COLO668 (cell line): ENCODE data around the gene CHMP1A.
"Not testable (repeated sequence)": the region's sequence is repeated elsewhere in the genome, so short reads cannot be mapped to it uniquely, and the experiment has no call there.

ENCODE experiments used
- DNase-seq: peaks from one replicate; lab custom pipeline; 2025; ENCODE audit not compliant: unreplicated experiment; lab: John Stamatoyannopoulos, UW

CHMP1A gene

DNA sequence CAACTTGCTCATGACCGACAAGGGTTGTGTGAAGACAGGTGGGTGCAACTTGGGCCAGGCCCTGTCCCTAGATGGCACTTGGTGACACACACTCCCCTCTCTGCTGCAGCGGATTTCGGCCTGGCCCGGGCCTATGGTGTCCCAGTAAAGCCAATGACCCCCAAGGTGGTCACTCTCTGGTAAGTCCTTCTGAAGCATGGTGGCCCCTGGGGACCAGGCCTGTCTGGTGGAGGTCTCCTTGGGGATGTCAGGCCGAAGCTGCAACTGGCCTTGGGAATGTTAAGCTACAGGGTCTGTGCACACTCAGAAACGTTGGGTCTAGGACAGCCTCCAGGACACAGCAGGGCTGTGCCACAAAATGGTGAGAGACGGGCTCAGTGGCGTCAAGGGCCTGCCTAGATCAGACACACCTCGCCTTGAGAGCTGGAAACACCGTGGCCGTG lies 35.8 kb upstream of the CHMP1A start:
- DNase-seq: no peak

DNA sequence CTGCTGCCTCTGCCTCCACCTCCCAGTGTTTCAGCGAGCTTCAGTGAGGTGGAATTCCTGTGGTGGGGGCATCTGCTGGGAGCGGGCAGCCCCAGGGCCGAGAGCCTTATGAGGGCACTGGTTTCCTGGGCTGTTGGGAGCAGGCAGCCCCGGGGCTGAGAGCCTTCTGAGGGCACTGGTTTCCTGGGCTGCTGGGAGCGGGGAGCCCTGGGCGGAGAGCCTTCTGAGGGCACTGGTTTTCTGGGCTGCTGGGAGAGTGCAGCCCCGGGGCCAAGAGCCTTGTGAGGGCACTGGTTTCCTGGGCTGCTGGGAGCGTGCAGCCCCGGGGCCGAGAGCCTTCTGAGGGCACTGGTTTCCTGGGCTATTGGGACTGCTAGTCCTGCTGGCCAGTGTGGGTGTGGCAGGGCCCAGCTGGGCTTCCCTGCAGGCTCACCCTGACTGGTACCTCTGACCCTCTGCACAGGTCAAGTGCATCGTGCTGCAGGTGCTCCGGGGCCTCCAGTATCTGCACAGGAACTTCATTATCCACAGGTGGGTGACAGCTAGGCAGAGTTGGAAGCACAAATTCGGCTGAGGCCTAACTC lies 34.6 kb upstream of the CHMP1A start:
- DNase-seq: no peak

DNA sequence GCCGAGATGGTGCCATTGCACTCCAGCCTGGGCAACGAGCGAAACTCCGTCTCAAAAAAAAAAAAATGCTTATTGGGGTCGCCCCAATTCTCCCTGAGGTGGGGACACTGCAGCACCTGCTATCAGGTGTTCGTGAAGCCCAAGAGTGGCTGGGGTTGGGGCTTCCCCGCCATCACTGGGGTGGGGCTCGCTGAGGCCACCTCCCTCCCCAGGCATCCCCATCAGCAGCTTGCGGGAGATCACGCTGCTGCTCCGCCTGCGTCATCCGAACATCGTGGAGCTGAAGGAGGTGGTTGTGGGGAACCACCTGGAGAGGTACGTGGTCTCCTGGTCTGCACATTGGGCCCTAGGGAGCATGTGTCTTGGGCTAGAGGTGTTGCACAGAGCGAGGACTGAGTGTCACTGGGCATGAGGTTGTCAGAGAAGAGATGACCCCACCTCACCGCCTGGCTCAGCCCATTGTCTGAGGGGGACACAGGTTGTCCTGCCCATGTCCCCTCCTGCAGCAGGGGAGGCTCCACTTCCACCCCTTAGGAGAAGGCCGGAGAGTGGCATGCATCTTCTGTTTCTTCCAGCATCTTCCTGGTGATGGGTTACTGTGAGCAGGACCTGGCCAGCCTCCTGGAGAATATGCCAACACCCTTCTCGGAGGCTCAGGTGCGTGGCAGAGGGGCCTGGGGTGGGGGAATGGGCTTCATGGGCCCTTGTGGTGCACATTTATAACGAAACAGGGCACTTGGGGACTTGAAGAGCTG lies 33.9 kb upstream of the CHMP1A start:
- no peak for DNase-seq

DNA sequence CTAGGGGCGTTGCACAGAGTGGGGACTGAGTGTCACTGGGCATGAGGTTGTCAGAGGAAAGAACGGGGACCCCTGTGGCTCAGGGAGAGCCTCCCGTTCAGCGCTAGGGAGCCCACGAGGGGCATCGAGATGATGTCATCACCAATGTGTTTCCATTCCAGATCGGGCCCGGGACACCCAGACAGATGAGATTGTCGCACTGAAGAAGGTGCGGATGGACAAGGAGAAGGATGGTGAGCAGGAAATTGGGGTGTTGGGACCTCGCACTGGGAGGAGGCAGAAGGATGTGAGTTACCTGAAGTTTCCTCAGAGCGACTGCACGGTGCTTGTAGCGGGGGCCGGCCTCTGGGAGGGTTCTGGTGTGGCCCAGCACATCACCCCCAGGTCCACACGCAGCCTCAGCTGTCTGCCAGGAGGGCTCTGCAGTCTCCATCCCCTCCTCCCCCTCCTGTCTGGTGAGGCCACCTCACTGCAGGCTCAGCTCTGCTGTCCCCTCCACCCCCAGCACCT lies 32.9 kb upstream of the CHMP1A start:
- DNase-seq: no peak

DNA sequence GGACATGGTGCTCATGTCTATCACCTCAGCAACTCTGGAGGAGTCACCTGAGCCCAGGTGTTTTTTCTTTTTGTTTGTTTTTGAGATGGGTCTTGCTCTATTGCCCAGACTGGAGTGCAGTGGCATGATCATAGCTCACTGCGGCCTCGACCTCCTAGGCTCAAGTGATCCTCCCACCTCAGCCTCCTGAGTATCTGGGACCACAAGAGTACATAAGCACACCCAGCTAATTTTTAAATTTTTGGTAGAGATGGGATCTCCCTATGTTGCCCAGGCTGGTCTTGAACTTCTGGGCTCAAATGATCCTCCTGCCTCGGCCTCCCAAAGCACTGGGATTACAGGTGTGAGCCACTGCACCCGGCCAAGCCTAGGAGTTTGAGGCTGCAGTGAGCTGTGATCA lies 32.1 kb upstream of the CHMP1A start:
- not testable (repeated sequence) for DNase-seq

DNA sequence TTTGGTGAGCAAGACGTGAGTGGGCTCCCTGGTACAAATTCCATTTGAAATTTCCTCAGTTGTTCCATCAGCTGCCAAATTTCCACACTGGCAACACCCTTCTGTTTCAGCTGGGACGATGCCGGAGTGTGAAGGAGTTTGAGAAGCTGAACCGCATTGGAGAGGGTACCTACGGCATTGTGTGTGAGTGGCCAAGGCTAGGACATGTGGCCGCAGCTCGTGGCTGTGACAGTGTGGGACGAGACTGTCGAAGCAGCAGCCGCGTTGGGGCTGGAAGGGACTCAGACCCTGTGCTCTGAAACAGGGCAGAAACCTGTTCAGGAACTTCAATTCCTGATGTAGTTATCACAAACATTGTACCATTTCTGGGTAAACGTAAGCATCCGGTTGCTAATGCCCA lies 31.6 kb upstream of the CHMP1A start:
- no peak for DNase-seq

DNA sequence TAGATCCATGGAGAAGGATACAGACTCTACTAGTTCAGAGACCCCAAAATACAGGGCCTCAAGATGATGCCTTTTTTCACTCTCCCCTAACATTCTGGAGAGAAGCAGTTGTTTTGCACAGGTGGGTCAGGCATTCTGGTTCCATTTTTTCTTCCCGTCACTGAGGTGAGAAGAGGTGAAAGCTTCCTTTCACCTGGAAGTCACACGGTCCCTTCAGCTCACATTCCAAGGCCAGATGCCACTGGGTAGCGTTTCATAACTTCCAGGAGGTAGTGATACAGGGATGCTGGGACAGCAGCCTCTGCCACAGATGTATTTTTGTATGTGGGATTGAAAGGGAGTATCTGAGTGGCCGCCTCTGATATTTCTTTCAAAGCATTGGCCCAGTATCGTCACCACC lies 30.9 kb upstream of the CHMP1A start:
- DNase-seq: no peak

DNA sequence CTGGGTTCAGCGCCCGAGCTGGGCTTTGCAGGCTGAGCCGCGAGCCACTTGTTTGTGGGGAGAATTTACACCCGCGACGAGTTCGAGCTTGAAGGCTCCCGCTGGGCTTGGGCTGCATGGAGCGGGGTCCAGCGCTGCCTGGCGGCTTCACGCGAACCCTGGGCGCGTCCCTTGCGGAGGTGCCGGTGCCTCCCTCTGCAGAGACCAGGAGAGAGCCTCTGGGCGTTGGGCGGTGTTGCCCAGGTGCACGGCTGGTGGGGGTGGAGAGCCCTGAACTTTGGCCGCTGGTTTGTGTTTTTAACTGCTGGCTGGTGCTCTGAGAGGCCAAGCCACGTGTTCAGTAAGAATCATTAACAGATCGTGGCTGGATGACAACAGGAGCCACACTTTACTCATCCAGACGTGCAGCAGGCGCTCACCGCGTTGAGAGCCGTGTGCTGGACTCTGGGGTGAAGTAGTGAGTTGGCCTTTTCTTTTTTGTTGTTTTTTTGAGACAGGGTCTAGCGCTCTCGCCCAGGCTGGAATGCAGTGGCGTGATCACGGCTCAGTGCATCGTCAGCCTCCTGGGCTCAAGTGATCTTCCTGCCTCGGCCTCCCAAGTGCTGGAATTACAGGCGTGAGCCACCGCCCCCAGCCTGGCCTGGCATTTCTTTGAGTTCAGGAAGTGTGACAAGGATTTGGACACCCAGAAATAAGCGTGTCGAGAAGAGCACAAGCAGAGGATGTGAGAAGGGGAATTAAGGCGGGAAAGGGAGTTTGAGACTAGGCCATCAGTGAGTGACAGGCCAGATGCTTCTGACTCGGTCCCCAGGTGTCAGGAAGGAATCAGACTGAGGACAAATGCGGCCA lies 29.8 kb upstream of the CHMP1A start:
- peak; percentile 86 for DNase-seq

DNA sequence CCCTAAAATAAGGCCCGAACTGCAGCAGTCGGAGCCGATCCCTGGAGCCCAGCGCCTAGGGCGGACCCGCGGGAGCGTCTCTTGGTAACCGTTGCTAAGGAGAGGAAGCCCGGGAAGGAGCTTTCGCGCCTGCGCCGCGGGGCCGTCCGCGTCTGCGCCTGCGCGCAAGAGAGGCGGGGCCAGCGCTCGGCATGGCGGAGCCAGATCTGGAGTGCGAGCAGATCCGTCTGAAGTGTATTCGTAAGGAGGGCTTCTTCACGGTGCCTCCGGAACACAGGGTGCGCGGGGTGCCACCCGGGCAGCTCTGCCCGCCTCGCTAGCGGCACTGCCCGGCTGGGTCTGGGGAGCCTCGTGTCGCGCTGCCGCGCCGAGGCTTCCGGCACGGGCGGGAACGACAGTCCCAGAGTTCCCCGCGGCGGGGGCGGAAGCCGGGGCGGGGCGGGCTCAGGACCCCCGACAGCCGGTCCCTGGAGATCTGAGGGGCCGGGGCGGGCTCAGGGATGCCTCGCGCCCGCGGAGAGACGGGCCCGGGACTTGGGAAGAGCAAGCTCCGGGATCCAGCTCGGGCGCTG lies 29.1 kb upstream of the CHMP1A start, which contains the start of gene CDK10:
TSS of gene CDK10 (plus strand) at position 170 of the 572 bp plus-strand sequence. CDS start at position 192, 22 bp downstream.
- peak; percentile 93 for DNase-seq

DNA sequence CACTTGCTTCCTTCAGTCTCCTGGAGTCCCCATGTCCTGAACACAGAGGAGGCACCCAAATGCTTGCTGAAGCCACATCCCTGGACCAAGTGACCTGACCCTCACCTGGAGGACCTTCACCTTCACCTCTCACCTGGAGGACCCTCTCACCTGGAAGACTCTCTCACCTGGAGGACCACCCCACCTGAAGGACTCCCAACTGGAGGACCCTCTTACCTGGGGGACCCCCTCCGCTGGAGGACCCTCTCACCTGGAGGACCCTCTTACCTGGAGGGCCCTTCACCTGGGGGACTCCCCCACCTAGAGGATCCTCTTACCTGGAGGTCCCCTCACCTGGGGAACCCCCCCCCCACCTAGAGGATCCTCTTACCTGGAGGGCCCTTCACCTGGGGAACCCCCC lies 28.4 kb upstream of the CHMP1A start:
- DNase-seq: no peak

DNA sequence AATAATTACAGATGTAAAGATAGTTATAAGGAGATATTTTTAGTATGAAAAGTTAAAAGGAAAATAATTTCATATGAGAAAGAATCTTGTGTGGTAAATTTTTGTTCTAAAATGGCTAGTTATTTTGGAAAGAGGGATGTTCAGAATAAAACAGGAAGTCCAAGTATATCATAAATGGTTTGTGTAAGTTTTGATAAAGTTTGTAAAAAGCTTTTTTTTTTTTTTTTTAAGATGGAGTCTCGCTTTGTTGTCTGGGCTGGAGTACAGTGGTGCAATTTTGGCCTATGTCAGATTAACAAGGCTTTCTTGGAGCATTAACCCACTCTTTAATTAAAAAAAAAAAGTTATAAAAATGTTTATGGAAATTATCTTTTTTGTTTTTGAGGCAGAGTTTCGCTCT lies 20.8 kb upstream of the CHMP1A start:
- no peak for DNase-seq

DNA sequence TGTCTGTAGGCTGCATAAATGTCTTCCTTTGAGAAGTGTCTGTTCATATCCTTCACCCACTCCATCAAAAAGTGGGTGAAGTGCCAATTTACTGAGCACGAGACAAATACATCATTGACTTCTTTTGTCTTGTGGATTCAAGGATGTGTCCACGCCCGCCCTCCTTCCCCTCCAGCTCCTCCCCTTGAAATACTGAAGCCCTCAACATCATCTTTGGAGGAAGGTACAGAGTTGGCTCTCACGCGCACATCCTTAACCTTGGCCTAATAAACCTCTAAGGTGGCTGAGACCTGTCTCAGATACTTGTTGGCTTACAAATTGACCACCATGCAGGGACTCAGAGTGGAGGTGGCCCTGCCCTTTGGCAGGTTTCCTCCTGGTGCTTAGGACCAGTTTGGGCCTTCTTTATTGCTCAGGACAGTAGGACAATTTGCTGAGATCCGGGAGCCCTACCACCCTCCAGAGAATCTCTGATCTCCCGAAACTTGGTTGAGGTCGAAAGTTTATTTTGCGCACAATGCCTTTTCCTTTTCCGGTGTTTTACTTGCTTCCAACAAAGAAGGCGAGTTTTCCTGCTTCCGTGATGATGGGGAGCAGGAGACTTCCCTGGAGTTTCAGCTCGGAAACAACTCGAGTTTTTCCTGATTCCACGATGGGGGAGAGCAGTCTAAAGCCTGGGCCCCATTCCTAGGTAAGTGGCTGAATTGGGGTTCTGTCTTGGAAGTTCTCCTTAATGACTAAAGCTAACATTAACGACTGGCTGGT lies 14.9 kb upstream of the CHMP1A start:
- DNase-seq: no peak

DNA sequence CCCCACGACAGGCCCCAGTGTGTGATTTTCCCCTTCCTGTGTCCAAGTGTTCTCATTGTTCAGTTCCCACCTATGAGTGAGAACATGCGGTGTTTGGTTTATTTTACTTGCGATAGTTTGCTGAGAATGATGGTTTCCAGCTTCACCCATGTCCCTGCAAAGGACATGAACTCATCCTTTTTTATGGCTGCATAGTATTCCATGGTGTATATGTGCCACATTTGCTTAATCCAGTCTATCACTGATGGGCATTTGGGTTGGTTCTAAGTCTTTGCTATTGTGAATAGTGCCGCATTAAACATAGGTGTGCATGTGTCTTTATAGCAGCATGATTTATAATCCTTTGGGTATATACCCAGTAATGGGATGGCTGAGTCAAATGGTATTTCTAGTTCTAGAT lies 14.1 kb upstream of the CHMP1A start:
- not testable (repeated sequence) for DNase-seq

DNA sequence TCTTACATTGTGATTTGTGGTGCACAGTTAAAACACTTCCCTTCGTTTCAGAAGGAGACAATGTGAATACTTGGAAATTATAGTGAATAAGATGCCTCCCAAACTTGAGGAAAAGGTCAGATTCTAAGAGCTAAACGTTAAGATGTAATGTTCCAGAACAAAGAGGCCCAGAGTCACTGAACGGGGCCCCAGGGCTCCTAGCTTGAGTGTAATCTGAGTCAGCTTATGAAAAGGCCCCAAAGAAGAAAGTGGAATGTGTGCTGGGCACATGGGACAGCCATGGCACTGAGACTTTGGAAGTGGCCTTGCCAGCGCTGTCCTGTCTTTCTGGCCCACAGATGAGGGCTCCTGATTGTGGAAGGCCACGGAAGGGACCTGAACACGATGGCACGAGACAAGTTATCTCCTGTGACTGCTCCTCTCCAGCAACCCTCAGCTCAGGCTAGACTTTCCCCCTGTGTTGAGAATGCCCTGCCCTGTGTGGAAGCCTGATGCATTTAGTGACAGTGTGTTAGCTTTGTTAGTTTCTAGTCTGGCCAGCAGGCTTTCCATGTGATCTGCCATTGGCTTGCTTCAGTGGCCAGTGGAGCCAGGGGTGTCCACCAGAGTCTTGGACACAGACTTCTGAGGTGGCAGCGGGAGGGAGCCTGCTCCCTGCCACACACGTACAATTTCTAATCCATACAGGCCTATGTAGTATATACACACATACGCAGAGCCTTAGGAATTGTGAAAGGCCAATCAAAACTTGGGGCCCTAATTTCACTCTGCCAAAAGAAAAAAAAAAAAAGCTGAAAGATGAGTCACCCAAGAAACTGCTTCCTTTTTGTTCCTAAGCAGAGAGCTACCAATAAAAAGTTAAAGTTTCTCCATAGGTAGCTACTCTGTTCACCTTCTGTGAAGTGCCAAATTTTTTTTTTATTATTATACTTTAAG lies 13.3 kb upstream of the CHMP1A start:
- no peak for DNase-seq

DNA sequence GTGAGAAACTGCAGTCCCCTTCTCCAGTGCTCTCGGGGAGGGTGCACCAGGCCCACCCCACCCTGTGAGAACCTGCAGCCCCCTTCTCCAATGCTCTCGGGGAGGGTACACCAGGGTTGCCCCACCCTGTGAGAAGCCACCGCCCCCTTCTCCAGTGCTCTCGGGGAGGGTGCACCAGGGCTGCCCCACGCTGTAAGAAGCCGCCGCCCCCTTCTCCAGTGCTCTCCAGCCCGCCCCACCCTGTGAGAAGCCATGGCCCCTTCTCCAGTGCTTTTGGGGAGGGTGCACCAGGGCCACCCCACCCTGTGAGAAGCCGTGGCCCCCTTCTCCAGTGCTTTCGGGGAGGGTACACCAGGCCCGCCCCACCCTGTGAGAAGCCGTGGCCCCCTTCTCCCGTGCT lies 12.2 kb upstream of the CHMP1A start:
- no peak for DNase-seq

DNA sequence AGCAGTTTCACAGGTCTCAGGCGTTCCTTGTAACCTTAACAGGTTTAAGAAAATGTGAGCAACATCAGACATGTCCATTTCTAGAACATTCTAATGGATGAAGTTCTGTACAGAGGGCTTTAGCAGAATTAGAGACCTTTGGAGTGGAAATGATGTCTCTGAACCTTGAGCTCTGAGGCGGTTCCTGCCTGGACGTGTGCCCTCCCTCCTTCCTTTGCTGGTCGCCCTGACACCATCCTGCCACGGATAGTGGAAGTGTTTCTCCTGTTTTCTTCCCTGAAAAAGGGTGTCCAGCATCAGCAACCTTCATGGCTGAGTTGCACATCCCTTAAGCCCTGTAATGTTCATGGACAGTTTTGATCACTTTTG lies 11.3 kb upstream of the CHMP1A start:
- DNase-seq: no peak

DNA sequence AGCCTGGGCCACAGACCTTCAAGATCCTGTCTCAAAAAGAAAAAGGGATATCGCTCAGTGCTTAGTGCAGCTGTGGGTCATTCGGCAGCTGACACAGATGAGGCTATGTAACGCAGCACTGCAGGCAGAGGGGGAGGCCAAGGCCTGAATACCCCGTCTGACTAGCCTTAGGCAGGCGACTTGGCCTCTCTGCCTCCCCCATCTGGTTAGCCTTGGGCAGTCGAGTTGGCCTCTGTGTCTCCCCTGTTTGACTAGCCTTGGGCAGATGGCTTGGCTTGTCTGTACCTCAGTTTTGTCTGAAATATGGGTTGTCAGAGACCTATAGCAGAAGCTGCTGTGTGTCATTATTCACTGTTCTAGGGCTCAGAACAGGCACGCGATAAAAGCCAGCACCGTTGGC lies 10.1 kb upstream of the CHMP1A start:
- DNase-seq: no peak

DNA sequence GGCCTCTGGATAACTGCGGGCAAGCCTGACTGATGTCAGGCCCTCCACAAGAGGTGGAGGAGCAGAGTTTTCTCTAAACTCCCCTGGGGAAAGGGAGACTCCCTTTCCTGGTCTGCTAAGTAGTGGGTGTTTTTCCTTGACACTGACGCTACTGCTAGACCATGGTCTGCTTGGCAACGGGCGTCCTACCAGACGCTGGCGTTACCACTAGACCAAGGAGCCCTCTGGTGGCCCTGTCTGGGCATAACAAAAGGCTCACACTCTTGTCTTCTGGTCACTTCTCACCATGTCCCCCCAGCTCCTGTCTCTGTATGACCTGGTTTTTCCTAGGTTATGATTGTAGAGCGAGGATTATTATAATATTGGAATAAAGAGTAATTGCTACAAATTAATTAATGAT lies 9.5 kb upstream of the CHMP1A start:
- peak; percentile 17 for DNase-seq

DNA sequence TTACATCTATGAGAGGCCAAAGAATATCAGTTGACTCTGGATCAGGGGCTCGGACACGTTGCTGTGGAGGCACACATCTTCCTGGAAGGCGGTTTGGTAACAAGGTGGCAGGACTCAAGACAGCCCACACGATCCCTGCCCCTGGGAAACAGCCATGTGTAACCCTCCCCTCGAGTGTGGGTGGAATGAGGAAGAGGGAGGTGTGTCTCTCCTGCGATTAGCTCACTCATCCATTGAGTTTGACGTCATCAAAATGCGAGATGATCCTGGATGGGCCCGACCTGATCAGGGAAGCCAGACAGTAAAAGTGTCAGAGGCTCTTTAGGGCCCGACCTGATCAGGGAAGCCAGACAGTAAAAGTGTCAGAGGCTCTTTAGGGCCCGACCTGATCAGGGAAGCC lies 6.7 kb upstream of the CHMP1A start:
- DNase-seq: not testable (repeated sequence)

DNA sequence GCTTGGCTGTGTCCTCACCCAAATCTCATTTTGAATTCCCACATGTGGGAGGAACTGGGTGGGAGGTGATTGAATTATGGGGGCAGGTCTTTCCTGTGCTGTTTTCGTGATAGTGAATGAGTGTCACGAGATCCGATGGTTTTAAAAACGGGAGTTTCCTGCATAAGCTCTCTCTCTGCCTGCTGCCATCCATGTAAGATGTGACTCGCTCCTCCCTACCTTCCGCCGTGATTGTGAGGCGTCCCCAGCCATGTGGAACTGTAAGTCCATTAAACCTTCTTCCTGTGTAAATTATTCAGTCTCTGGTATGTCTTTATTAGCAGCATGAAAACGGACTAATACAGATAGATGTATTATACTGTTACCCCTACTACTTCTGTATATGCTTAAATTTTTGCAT lies 3.7 kb upstream of the CHMP1A start:
- no peak for DNase-seq
